ENCODE data around the gene SAP25.

Gene SAP25

DNA sequence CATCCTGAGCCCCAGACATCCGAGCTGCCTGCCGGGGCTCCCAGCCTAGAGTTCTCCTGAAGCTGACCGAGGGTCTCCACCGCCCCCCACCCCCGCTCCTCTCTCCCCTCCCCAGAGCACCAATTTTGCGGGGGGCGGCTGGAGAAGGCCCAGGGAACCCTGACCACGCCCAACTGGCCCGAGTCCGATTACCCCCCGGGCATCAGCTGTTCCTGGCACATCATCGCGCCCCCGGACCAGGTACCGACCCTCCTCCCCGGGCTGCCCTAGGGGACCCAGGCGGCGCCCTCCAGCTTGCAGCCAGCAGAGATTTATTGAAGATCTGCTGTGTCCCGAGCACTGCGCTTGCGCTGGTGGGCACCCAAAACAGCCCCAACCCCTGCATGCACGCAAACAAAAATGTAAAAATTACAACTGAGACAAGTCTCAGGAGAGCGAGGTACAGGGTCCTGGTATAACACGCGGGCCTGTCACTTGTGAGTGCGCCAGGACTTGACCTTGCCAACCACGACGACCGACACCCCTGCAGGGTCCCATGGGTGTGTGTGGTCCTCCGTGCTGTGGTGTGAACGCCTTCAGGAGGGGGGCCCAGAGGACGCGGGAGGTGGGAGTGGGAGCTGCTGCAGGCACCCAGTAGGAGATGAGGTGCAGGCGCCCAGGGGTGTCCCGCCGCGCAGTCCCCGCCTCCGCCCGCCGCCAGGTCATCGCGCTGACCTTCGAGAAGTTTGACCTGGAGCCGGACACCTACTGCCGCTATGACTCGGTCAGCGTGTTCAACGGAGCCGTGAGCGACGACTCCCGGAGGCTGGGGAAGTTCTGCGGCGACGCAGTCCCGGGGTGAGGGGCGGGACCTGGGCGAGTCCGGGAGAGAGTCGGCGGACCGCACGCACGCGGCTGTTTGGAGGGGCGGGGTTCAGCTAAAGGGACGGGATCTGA is 31.5 kb upstream of the SAP25 start:
- H3K27me3 ChIP-seq (ENCODE audit: low read depth, low read length), result no peaks in the 10 kb centered on the region
- peak overlapping the region; percentile 85 for H3K4me2 ChIP-seq (ENCODE audit: low read length)
- no peaks in the 10 kb centered on the region for H3K36me3 ChIP-seq (replicated peaks; ENCODE audit: low read depth, low read length)
- H4K20me1 ChIP-seq (ENCODE audit: insufficient read depth, low read length), result no peaks in the 10 kb centered on the region
- peaks cover 7% of the 10 kb centered on the region; the same call in 1 of the 2 replicates for H3K4me1 ChIP-seq (ENCODE audit: low read length)
- TF ChIP-seq, protein P1, sequence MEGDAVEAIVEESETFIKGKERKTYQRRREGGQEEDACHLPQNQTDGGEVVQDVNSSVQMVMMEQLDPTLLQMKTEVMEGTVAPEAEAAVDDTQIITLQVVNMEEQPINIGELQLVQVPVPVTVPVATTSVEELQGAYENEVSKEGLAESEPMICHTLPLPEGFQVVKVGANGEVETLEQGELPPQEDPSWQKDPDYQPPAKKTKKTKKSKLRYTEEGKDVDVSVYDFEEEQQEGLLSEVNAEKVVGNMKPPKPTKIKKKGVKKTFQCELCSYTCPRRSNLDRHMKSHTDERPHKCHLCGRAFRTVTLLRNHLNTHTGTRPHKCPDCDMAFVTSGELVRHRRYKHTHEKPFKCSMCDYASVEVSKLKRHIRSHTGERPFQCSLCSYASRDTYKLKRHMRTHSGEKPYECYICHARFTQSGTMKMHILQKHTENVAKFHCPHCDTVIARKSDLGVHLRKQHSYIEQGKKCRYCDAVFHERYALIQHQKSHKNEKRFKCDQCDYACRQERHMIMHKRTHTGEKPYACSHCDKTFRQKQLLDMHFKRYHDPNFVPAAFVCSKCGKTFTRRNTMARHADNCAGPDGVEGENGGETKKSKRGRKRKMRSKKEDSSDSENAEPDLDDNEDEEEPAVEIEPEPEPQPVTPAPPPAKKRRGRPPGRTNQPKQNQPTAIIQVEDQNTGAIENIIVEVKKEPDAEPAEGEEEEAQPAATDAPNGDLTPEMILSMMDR (IDR thresholded peaks at IDR 0.05; ENCODE audit: low read depth, low read length), result no peak
- TF ChIP-seq EZH2phosphoT487 (IDR thresholded peaks at IDR 0.05; ENCODE audit: low read depth), result no peak
- peak overlapping the region; percentile 86 for H3K4me3 ChIP-seq (ENCODE audit: low read length)
- H2AFZ ChIP-seq (ENCODE audit: low read depth, low read length), result peak overlapping the region; percentile 65; the same call in 1 of the 2 replicates
- no peaks in the 10 kb centered on the region for H3K79me2 ChIP-seq (ENCODE audit: low read length)
- H3K9me3 ChIP-seq (ENCODE audit: insufficient read depth, low read length), result no peaks in the 10 kb centered on the region
- H3K27ac ChIP-seq (ENCODE audit: low read length), result no peak overlapping the region
- H3K9ac ChIP-seq (ENCODE audit: low read length), result peak overlapping the region; percentile 76

DNA sequence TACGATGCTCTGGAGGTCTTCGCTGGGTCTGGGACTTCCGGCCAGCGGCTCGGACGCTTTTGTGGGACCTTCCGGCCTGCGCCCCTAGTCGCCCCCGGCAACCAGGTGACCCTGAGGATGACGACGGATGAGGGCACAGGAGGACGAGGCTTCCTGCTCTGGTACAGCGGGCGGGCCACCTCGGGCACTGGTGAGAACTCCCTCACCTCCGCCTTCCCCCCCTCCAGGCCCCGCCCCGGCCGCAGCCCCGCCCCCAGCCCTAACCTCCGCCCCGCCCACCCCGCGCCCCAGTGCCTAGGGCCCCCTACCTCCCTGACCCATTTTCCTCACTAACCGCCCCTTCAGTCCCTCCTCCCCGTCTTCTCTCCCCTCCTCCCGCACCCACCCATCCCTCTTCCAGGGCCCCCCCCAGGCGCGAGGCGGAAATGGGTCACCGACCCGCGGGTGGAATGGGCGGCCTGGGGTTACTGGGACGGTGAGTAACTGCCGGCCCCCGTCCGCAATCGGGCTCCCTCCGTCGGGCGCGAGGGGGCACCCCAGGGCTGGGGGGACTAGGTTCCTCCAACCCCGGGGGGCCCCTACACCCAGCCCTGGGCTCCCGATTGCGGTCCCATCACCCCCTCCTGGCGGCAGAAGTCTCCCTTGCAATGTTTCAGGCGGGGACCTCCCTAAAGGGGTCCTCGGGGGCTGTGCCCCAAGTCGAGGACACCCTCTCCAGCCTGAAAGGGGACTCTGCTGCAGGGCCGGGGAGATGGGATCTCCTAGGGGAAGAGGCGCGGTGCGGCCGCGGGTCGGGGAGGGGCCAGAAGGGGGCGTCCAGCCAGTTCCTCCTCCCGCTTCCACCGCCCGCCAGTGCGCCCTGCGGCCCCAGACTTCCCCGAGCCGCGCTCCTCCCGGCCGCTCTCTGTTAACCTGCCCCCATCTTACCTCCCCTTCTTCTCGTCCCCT is 30.6 kb upstream of the SAP25 start:
- H3K9me3 ChIP-seq (ENCODE audit: insufficient read depth, low read length), result no peaks in the 10 kb centered on the region

DNA sequence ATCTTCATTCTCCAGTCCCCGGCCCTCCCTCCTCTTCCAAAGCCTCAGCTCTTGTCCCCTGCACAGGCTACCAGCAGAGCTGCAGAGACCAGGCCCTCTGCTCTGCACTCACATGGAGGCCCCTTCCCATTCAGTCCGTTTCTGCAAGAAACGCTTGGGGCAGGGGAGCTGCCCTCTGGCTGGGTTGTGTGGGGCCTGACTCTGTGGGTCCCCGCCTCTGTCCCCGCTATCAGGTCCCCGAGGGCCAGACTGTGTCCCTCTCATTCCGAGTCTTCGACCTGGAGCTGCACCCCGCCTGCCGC is 30.0 kb upstream of the SAP25 start:
- Histone ChIP-seq H3K4me3 (ENCODE audit: low read length) (peak overlapping the region; percentile 86), H3K4me2 (ENCODE audit: low read length) (peak overlapping the region; percentile 84), H3K36me3 (replicated peaks; ENCODE audit: low read depth, low read length) (no peaks in the 10 kb centered on the region), H3K27me3 (ENCODE audit: low read depth, low read length) (no peaks in the 10 kb centered on the region), H3K9ac (ENCODE audit: low read length) (peak overlapping the region; percentile 55), H4K20me1 (ENCODE audit: insufficient read depth, low read length) (no peaks in the 10 kb centered on the region), H3K27ac (ENCODE audit: low read length) (no peak overlapping the region), H3K9me3 (ENCODE audit: insufficient read depth, low read length) (no peaks in the 10 kb centered on the region), H2AFZ (ENCODE audit: low read depth, low read length) (peak overlapping the region; percentile 78), H3K4me1 (ENCODE audit: low read length) (peaks cover 7% of the 10 kb centered on the region; the same call in 1 of the 2 replicates), H3K79me2 (ENCODE audit: low read length) (no peaks in the 10 kb centered on the region)
- TF ChIP-seq, protein P1 (IDR thresholded peaks at IDR 0.05; ENCODE audit: low read depth, low read length), result no peak
- no peak for TF ChIP-seq EZH2phosphoT487 (IDR thresholded peaks at IDR 0.05; ENCODE audit: low read depth)

More for the DNA sequence above, 30.6 kb upstream of the SAP25 start:
- Histone ChIP-seq H4K20me1 (ENCODE audit: insufficient read depth, low read length) (no peaks in the 10 kb centered on the region), H3K27ac (ENCODE audit: low read length) (peak overlapping the region; percentile 22), H3K27me3 (ENCODE audit: low read depth, low read length) (no peaks in the 10 kb centered on the region), H3K4me2 (ENCODE audit: low read length) (peak overlapping the region; percentile 85), H2AFZ (ENCODE audit: low read depth, low read length) (peak overlapping the region; percentile 78), H3K4me1 (ENCODE audit: low read length) (peaks cover 7% of the 10 kb centered on the region; the same call in 1 of the 2 replicates), H3K36me3 (replicated peaks; ENCODE audit: low read depth, low read length) (no peaks in the 10 kb centered on the region), H3K9ac (ENCODE audit: low read length) (peak overlapping the region; percentile 76), H3K4me3 (ENCODE audit: low read length) (peak overlapping the region; percentile 86), H3K79me2 (ENCODE audit: low read length) (no peaks in the 10 kb centered on the region)
- TF ChIP-seq, protein P1 (IDR thresholded peaks at IDR 0.05; ENCODE audit: low read depth, low read length), result peak; percentile 54
- TF ChIP-seq EZH2phosphoT487 (IDR thresholded peaks at IDR 0.05; ENCODE audit: low read depth), result no peak
